ENCODE measurements around the gene GABBR2. TPM values are rescaled to one million over a fixed set of nuclear protein-coding genes. Genes with fewer than 3 reads are reported as not detected.
"Not testable (repeated sequence)": the region's sequence is repeated elsewhere in the genome, so short reads cannot be mapped to it uniquely, and the experiment has no call there.

The GABBR2 gene
- total and polyA plus RNA-seq, 8 donors, result 0.41 to 2.3 (median 0.79) TPM

GRCh38 chr9:98468567-98469239 lies 240.0 kb downstream of the GABBR2 start:
- peaks cover 0 to 4% of the 10 kb centered on the region in 2 donors for H3K9me3 ChIP-seq
- H3K27me3 ChIP-seq, result no peaks in the 10 kb centered on the region
- H3K36me3 ChIP-seq, result no peaks in the 10 kb centered on the region
- TF ChIP-seq CTCF (IDR thresholded peaks at IDR 0.05), result no peak
- H3K27ac ChIP-seq, result no peak overlapping the region
- ATAC-seq, result no peak
- DNase-seq, result no peak
- no peak overlapping the region for H3K4me3 ChIP-seq
- no peaks in the 10 kb centered on the region for H3K4me1 ChIP-seq
- intact Hi-C loops (cut with DNase I), result no loop called here

- H3K9me3 ChIP-seq, result peaks cover 0 to 26% of the 10 kb centered on the region in 2 donors
- no peak overlapping the region for H3K27ac ChIP-seq
- no peaks in the 10 kb centered on the region for H3K4me1 ChIP-seq
- ATAC-seq (no peak), DNase-seq (no peak)
- no peak for TF ChIP-seq CTCF (IDR thresholded peaks at IDR 0.05)
- intact Hi-C loops (cut with DNase I), result no loop called here
- H3K36me3 ChIP-seq, result no peaks in the 10 kb centered on the region
- H3K27me3 ChIP-seq, result no peaks in the 10 kb centered on the region
- H3K4me3 ChIP-seq, result no peak overlapping the region
Measured at GRCh38 chr9:98465799-98466198, 242.9 kb downstream of the GABBR2 start.

- H3K4me3 ChIP-seq; H3K27me3 ChIP-seq; DNase-seq; H3K36me3 ChIP-seq; H3K27ac ChIP-seq; H3K4me1 ChIP-seq; intact Hi-C loops (cut with DNase I); ATAC-seq: not testable (repeated sequence)
- H3K9me3 ChIP-seq, result peaks cover 0 to 42% of the 10 kb centered on the region in 2 donors
Measured at GRCh38 chr9:98464156-98464690, 244.5 kb downstream of the GABBR2 start.

GRCh38 chr9:98462310-98462709 lies 246.4 kb downstream of the GABBR2 start:
- Histone ChIP-seq H3K4me3 (no peak overlapping the region), H3K4me1 (no peaks in the 10 kb centered on the region), H3K27me3 (peaks cover 0 to 6% of the 10 kb centered on the region in 2 donors), H3K27ac (no peak overlapping the region), H3K36me3 (no peaks in the 10 kb centered on the region), H3K9me3 (peaks cover 0 to 48% of the 10 kb centered on the region in 2 donors)
- TF ChIP-seq CTCF (IDR thresholded peaks at IDR 0.05), result no peak
- ATAC-seq, result no peak
- intact Hi-C loops (cut with DNase I), result no loop called here
- no peak for DNase-seq

- no peaks in the 10 kb centered on the region for H3K4me1 ChIP-seq
- ATAC-seq (no peak), DNase-seq (no peak)
- H3K27ac ChIP-seq, result no peak overlapping the region
- H3K36me3 ChIP-seq, result no peaks in the 10 kb centered on the region
- H3K4me3 ChIP-seq, result no peak overlapping the region
- peaks cover 0 to 48% of the 10 kb centered on the region in 2 donors for H3K9me3 ChIP-seq
- intact Hi-C loops (cut with DNase I), result no loop called here
- peaks cover 0 to 7% of the 10 kb centered on the region in 2 donors for H3K27me3 ChIP-seq
- TF ChIP-seq CTCF (IDR thresholded peaks at IDR 0.05), result no peak
Measured at GRCh38 chr9:98460704-98461103, 248.0 kb downstream of the GABBR2 start.

All from left lung (tissue), 10 donors.